ENCODE results near the gene CDSN.

CDSN gene

DNA sequence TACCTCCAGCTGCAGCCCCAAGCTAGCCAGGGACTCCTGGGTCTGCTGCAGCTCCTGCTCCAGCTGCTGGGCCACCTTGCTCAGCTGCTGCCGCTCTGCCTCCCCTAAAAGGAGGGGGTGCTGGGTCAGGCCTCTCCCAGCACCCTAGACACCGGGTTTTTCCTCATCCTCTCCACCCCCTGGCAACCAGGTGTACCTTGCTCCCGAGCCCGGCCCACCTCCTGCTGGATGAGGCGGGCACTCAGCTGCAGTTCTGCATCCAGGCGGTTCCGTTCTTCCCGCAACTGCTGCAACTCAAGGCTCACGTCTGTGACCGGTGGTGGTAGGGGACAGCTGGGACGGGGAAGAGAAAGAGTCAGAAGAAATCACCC, 24.7 kb upstream of the CDSN start:
- in situ Hi-C loops (cut with MboI; ENCODE audit: low sequenced_read_pairs), result no loop called here

DNA sequence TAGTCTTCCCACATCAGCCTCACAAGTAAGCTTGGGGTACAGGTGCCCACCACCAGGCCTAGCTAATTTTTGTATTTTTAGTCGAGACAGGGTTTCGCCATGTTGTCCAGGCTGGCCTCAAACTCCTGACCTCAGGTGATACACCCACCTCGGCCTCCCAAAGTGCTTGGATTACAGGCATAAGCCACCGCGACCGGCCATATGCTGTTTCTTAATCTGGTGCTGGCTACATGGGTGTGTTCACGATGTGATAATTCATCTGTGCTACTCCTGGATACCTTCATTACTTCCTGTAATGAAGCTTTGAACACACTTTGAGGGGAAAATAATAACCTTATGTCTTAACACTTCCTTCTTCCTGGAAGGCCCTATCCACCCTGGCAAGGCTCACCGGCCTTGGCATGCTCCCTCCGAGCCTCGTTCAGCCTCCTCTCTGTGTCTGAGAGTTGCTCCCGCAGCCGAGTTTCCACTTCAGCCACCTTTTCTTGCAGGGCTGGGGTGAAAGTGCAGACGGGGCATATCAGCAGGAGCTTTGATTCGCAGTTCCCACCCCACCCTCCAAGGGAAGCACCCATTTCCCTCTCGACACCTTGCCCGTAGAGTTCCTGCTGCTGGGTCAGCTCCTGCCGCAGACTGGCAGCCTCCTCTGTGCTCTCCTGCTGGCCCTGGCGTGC, 24.2 kb upstream of the CDSN start:
- in situ Hi-C loops (cut with MboI; ENCODE audit: low sequenced_read_pairs), result no loop called here

DNA sequence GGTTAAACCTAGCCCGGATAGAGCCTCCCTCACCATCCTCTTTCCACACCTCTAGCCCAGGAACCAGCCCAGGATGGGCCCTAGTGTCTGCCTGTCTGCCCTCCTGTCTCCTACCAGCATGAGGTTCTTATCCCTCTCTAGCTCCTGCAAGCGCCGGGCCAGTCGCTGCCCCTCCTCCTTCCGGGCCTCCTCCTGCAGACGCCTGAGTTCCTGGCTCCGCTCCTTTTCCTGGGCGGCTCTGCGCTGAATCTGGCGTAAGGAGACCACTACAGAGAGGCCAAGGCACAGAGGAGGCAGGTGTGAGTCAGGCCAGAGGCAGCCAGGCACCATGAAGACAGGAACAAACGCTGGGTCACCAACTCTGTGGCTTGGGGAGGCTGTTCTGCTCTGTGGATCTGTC, 22.9 kb upstream of the CDSN start:
- in situ Hi-C loops (cut with MboI; ENCODE audit: low sequenced_read_pairs), result no loop called here

GRCh38 chr6:31142361-31142761, 22.1 kb upstream of the CDSN start:
- in situ Hi-C loops (cut with MboI; ENCODE audit: low sequenced_read_pairs), result no loop called here

GRCh38 chr6:31140643-31141042, 20.4 kb upstream of the CDSN start:
- in situ Hi-C loops (cut with MboI; ENCODE audit: low sequenced_read_pairs), result no loop called here

DNA sequence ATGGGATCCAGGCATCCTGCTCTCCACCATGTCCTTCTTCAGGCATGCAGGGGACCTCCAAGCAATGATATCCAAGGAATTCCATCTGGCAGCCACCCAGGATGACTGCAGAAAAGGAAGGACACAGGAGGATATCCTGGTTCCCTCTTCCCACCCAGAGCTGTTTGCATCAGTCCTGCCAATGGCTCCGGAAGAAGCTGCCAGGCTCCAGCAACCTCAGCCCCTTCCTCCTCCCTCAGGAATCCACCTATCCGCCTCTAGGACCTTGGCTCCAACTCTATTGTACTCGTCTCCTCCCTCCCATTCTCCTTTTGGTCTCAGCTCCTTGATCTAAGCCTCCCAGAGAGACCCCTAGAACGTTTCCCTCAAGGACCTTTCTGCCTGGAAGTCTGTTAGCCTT, 19.4 kb upstream of the CDSN start:
- in situ Hi-C loops (cut with MboI; ENCODE audit: low sequenced_read_pairs), result no loop called here

- in situ Hi-C loops (cut with MboI; ENCODE audit: low sequenced_read_pairs), result no loop called here
These were observed 18.7 kb upstream of the CDSN start, which contains the start of gene PSORS1C2 for GRCh38 chr6:31138982-31139381. PSORS1C2 (minus strand) TSS chr6:31139066; CDS start chr6:31139026, 40 bp downstream.

GRCh38 chr6:31135710-31136109, 15.5 kb upstream of the CDSN start:
- in situ Hi-C loops (cut with MboI; ENCODE audit: low sequenced_read_pairs), result no loop called here

- in situ Hi-C loops (cut with MboI; ENCODE audit: low sequenced_read_pairs), result no loop called here
These were observed 12.6 kb upstream of the CDSN start for GRCh38 chr6:31132806-31133205.

- in situ Hi-C loops (cut with MboI; ENCODE audit: low sequenced_read_pairs), result no loop called here
These were observed 11.3 kb upstream of the CDSN start for GRCh38 chr6:31131595-31131994.

GRCh38 chr6:31130751-31131150, 10.5 kb upstream of the CDSN start:
- in situ Hi-C loops (cut with MboI; ENCODE audit: low sequenced_read_pairs), result no loop called here

- in situ Hi-C loops (cut with MboI; ENCODE audit: low sequenced_read_pairs), result no loop called here
These were observed 8.9 kb upstream of the CDSN start for GRCh38 chr6:31129130-31129529.

DNA sequence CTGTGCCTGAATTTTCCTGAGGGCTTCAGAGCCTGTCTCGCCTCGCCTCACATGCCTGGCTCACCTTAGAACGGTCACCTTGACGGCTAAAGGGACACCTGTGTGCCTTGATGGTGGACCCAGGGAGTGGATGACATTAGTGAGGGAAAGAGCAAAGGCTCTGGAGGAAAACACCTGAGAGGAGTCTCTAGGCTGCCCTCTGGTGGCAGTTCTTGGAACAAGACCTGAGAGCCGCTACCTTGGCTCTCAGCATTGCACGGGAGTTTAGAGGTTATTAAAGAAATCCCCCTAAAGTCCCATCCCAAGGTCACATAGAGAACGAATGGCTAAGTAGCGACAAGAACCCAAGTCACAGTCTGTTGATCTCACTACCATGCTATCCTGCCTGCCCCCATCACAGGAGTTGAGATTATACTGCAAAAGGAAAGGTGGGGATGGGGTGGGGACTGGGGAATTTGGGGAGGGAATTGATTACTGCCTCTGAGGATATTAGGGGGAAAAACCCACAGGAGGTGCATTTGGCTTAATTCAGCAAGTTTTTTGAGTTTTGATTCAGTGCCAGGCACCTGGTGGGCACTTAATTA, 7.9 kb upstream of the CDSN start:
- in situ Hi-C loops (cut with MboI; ENCODE audit: low sequenced_read_pairs), result no loop called here

DNA sequence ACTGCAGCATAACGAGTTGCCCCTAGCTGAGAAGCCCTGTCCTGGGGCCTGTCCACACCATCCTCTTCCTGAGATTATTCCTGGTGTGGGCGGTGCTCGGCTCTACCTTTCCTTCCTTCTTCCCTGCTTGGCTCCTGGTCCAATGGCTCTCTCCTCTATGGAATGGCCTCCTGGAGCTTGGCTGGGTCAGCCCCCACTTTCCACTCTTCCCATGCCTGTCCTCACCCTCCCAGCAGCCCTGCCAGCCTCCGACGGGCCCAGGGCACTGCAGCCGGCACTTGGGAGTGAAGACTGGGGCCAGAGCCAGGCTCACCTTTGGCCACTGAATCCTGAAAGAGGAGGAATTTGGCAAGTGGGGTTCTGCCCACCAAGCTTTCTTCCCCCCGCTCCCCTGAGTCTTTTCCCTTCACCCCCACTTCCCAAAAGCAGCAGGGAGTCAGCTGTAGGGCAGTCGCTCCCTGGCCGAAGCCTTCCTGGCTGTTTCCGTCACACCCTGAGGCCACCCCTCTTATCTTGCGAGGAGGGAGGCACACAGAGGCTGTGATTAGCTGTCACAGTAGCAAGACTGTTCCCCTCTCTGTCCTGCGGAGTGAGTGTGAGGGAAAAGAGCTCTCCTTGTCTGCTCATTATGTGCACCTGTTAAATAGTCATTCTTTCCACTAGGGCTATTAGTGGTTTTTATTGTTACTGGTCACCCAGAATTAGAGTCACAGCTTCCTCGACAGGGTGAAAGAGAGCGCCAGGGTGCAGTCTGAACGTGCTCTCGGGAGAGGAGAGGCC, 6.3 kb upstream of the CDSN start:
- in situ Hi-C loops (cut with MboI; ENCODE audit: low sequenced_read_pairs), result no loop called here

DNA sequence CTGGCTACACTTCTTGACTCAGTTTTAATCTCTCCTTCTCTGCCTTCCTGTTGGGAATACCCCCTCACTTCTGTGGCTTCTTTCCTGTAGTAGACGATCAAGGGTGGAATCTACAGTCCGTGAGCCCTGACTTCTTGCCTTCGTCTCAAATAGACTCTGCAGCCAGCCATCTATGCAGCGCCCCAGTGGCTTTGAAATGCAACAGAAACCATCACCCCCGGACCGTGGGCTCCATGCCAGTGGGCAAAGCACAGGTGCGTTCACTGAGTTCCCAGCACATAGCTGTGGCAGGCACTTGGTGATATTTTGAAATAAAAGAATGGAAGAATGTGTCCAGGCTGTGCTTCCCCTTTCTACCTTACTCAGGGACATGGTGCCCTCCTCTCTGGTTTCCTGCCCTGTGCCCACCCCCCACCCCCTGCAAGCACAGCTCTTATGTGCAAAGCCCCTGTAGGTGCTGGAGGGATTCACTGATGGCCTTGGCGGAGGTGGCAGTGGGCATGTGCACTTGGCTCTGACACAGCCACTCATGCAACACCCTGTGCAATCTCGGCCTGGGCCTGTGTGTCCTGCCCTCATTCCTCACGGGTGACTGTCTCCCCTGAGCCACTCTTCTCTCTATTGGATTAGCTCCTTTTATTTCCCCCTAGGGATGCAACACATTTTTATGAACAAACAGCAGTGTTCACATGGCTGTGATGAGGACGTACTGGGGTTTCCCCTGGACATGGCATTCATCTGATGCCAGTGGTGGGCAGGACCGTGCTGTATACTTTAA, 5.5 kb upstream of the CDSN start:
- in situ Hi-C loops (cut with MboI; ENCODE audit: low sequenced_read_pairs), result no loop called here

GRCh38 chr6:31125162-31125561, 4.9 kb upstream of the CDSN start:
- in situ Hi-C loops (cut with MboI; ENCODE audit: low sequenced_read_pairs), result no loop called here

- in situ Hi-C loops (cut with MboI; ENCODE audit: low sequenced_read_pairs), result no loop called here
These were observed 2.8 kb upstream of the CDSN start for GRCh38 chr6:31122791-31123706.

DNA sequence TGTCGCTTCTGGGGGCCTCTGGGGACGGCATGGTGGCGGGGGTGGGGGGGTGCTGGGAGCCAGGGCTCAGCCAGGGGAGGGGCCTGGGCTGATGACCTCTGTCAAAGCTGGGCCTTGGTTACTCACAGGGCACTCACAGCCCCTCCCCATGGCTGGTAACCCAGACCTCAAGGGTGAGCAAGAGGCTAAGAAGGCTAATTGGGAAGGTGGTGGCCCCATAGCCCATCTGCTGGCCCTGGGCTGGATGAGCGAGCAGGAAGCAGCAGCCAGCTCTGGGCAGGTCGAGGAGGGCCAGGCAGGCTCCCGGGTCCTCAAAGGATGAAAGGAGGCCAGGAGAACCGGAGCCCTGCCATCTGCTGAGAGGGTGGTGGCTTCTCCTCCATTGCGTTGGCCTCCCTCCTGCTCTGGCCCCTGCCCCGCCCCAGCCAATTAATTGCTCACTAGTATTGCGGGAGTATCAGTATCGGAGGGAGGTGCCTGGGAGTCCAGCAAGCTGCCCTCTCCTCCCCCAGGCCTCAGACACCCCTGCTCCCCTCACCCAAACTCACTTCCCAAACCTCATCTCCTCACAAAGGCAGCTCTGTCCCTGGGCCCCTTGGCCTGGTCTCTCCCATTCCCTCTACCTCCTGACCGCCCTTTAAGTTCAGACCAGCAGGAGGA, 1.0 kb upstream of the CDSN start:
- in situ Hi-C loops (cut with MboI; ENCODE audit: low sequenced_read_pairs), result no loop called here

- in situ Hi-C loops (cut with MboI; ENCODE audit: low sequenced_read_pairs), result no loop called here
These were observed 2.1 kb downstream of the CDSN start for GRCh38 chr6:31118178-31118577.
